Left lung (tissue), 10 donors: ENCODE data around the gene CDCA5. TPM values are rescaled to one million over a fixed set of nuclear protein-coding genes. Genes with fewer than 3 reads are reported as not detected.
"Not testable (repeated sequence)": the region's sequence is repeated elsewhere in the genome, so short reads cannot be mapped to it uniquely, and the experiment has no call there.

Experiments
- ATAC-seq: fragments of 200-7000 bp; cut with Tn5 transposase; one replicate; pipeline ENCODE4 v1.9.1; 2020; ENCODE audit warnings: moderate library complexity
- DNase-seq, 4 donors: peaks; one replicate each; pipeline ENCODE4 v3.0.0-alpha.2; 2013 to 2020
- H3K27ac ChIP-seq, 2 donors: fragments of 200-600 bp; sonication (generic) in 1 of 2; one replicate each; pipeline versions ENCODE4 v1.5.0 to v1.8.0; 2020 to 2021
- H3K27me3 ChIP-seq, 2 donors: fragments of 200-600 bp; sonication (generic) in 1 of 2; one replicate each; pipeline versions ENCODE4 v1.5.0 to v1.8.0; 2020 to 2021
- H3K36me3 ChIP-seq, 2 donors: fragments of 200-600 bp; sonication (generic) in 1 of 2; one replicate each; pipeline versions ENCODE4 v1.5.0 to v1.8.0; 2020 to 2021
- H3K4me1 ChIP-seq, 2 donors: fragments of 200-600 bp; one replicate each; pipeline ENCODE4 v1.8.0; 2021
- H3K4me3 ChIP-seq, 2 donors: fragments of 200-600 bp; sonication (generic) in 1 of 2; one replicate each; pipeline versions ENCODE4 v1.5.0 to v1.8.0; 2020 to 2021; ENCODE audit warnings: mild to moderate bottlenecking in 1 of 2
- H3K9me3 ChIP-seq, 2 donors: fragments of 200-600 bp; sonication (generic) in 1 of 2; one replicate each; pipeline versions ENCODE4 v1.5.0 to v1.8.0; 2020 to 2021
- intact Hi-C, 2 donors: fragments of 100-400 bp; cut with DNase I; formaldehyde crosslinking; loops; one replicate each; pipeline versions ENCODE4 v1.11.2 to v1.14.2; 2022
- polyA plus RNA-seq, 6 donors: library from polyadenylated mRNA; unstranded; fragments of 120-200 nt; gene quantifications; one replicate each; pipeline ENCODE4 v1.2.1, GENCODE V29; 2013; ENCODE audit not compliant: insufficient read length in 6 of 6
- total RNA-seq, 2 donors: library from RNA; stranded (reverse); fragmentation: NEBNext Ultra II Directional; extraction: Animal tissue kit (Norgen Biotek cat#: 25700); gene quantifications; one replicate each; pipeline ENCODE4 v1.2.1, GENCODE V29; 2021
- TF ChIP-seq, protein P1 (sequence below), 2 donors: fragments of 200-600 bp; sonication (generic) in 1 of 2; IDR thresholded peaks; one replicate each; pipeline versions ENCODE4 v1.5.0 to v1.8.0; 2021; ENCODE audit warnings: antibody characterized with exemption in 2 of 2
- donor health status: DM: no; HTN: yes; CAD: no.
- donor health status: DM: no; HTN: no; CAD: no.

The CDCA5 gene
- total and polyA plus RNA-seq, 8 donors, result 7.1 to 27.9 (median 14.5) TPM

DNA sequence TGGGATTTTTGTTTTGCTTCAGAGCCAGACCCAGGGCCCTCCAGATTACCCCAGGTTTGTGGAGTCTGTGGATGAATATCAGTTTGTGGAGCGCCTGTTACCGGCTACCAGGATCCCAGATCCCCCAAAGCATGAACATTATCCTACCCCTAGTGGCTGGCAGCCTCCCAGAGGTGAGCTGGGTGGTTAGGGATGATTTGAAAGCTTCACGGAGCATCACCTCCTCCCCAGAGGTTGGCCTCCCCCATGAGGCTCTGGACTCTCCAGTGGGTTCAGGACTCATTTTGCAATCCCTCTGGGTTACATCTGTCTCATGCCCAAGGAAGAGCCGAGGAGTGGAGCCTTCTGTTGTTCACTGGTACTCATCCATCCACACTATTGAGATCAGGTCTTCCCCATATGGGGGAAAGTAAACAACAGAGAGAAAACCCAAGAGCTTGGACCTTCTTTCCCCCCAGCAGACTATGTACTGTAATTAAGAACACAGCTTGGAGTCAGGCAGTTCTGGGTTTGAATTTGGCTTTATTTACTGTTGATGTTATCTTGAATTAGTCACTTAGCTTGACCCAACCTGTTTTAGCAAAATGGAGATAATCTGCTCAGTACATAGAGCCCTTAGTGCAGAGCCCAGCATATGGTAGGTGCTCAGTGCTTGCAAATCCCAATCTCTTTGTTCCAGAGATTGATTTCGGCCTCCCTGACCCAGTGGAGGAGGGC, 40.8 kb upstream of the CDCA5 start:
- H3K4me1 ChIP-seq, result peaks cover 6 to 44% of the 10 kb centered on the region in 2 donors
- ATAC-seq (no peak), DNase-seq (no peak)
- intact Hi-C loops, result no loop called here
- no peak overlapping the region for H3K4me3 ChIP-seq
- no peaks in the 10 kb centered on the region for H3K27me3 ChIP-seq
- no peaks in the 10 kb centered on the region for H3K9me3 ChIP-seq
- H3K27ac ChIP-seq, result no peak overlapping the region
- peaks cover 0 to 71% of the 10 kb centered on the region in 2 donors for H3K36me3 ChIP-seq
- TF ChIP-seq, protein P1, sequence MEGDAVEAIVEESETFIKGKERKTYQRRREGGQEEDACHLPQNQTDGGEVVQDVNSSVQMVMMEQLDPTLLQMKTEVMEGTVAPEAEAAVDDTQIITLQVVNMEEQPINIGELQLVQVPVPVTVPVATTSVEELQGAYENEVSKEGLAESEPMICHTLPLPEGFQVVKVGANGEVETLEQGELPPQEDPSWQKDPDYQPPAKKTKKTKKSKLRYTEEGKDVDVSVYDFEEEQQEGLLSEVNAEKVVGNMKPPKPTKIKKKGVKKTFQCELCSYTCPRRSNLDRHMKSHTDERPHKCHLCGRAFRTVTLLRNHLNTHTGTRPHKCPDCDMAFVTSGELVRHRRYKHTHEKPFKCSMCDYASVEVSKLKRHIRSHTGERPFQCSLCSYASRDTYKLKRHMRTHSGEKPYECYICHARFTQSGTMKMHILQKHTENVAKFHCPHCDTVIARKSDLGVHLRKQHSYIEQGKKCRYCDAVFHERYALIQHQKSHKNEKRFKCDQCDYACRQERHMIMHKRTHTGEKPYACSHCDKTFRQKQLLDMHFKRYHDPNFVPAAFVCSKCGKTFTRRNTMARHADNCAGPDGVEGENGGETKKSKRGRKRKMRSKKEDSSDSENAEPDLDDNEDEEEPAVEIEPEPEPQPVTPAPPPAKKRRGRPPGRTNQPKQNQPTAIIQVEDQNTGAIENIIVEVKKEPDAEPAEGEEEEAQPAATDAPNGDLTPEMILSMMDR (IDR thresholded peaks at IDR 0.05), result no peak

DNA sequence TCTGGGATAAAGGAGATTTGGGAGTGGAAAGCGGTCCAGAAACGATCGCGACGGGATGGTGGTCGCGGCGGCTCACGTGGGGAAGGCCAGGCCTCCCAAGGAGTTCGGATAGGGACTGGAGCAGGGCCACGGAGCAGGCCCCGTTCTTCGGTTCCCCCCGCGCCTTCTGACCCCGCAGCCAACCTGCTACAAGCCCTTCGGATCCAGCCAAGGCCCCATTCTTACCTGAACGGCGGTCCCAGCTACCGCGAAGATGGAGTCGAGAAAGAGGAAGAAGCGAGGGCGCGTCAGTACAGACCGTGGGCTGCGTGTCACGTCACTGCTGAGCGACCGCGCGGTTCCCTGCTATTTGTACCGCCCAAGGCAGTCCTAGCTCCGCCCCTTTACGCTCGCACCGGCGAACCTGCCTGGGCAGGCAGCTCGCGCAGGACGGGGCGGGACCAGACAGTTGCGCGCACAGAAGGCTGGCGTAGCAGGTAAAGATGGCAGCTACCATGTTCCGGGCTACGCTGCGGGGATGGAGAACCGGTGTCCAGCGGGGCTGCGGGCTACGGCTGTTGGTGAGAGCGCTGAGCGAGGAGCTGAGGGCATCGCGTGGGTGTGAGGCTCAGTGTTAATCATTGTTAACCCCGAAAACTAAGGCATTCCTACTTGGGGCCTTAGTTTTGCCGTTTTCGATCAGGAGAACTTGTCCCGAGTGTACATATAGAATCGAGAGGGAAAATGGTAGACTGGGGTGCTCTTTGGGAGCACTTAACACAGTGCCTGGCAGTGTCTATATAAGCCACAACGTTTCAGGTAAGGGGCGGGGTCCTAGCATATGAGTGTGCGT, 38.2 kb upstream of the CDCA5 start, which contains the start of the genes FAU and MRPL49:
Gene FAU (minus strand): TSS at position 270 of the 832 bp plus-strand sequence. CDS start 321 bp downstream, outside the sequence.
Gene MRPL49 (plus strand): TSS at position 457 of the 832 bp plus-strand sequence. CDS start 26 bp downstream, at position 483.
- H3K27me3 ChIP-seq, result no peaks in the 10 kb centered on the region
- DNase-seq (peak; percentile 94 to 100 (median 99)), ATAC-seq (peak; percentile 87)
- H3K9me3 ChIP-seq, result no peaks in the 10 kb centered on the region
- peak within 1 kb of the TSS; percentile 91 to 99 for H3K4me3 ChIP-seq
- peaks cover 6 to 56% of the 10 kb centered on the region in 2 donors for H3K4me1 ChIP-seq
- TF ChIP-seq, protein P1 (IDR thresholded peaks at IDR 0.05), result no peak
- intact Hi-C loops, result no loop called here
- peak within 1 kb of the TSS; percentile 89 to 96 for H3K27ac ChIP-seq
- H3K36me3 ChIP-seq, result peaks cover 0 to 64% of the 10 kb centered on the region in 2 donors

DNA sequence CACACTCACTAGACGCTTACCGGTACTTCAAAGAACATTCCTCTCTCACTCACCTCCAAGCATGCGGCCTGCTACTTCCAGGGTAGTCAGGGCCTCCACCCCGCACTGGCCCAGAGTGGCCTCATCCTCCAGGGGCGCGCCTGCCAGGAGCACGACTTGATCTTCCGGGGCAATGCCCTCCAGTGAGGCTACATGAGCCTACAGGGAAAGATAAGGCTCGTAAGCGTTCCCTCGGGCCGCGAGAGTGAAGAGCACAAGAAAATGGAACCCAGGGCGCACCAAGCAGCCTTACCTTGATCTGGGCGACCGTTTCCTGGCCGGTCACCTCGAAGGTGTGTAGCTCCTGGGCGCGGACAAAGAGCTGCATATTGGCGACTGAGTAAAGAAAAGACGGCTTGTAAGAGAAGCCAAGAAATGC, 37.6 kb upstream of the CDCA5 start:
- TF ChIP-seq, protein P1 (IDR thresholded peaks at IDR 0.05), result no peak
- intact Hi-C loops, result no loop called here
- H3K27me3 ChIP-seq, result no peaks in the 10 kb centered on the region
- ATAC-seq (no peak), DNase-seq (no peak)
- peaks cover 0 to 58% of the 10 kb centered on the region in 2 donors for H3K36me3 ChIP-seq
- H3K4me1 ChIP-seq, result peaks cover 11 to 63% of the 10 kb centered on the region in 2 donors
- H3K4me3 ChIP-seq, result peak overlapping the region; percentile 91 to 99
- no peaks in the 10 kb centered on the region for H3K9me3 ChIP-seq
- peak overlapping the region; percentile 89 to 96 for H3K27ac ChIP-seq

DNA sequence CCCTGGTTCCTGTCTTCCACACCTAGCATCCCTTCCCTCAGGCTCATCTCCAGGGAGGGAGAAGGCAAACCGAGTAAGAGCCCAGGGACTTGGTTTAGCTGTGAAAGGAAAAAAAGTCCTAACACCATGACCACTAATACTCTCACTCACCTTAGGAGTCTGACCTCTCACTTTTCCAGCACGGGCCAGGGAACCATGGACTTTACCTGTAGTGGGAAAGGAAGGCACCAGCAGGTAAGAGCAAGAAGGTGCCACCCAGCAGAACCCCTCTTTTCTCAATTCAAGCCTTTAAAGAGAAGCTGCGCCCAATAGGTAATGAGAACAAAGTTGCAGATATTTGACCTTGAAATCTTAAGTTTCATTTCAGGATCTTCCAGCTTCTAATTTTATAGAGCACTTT, 37.0 kb upstream of the CDCA5 start:
- TF ChIP-seq, protein P1 (IDR thresholded peaks at IDR 0.05), result no peak
- H3K4me1 ChIP-seq, result peaks cover 14 to 69% of the 10 kb centered on the region in 2 donors
- H3K27me3 ChIP-seq, result no peaks in the 10 kb centered on the region
- no peak for DNase-seq
- H3K27ac ChIP-seq, result peak overlapping the region in 1 of 2 donors; percentile 96
- H3K4me3 ChIP-seq, result peak overlapping the region in 1 of 2 donors; percentile 99
- H3K9me3 ChIP-seq, result no peaks in the 10 kb centered on the region
- intact Hi-C loops, result no loop called here
- peaks cover 0 to 55% of the 10 kb centered on the region in 2 donors for H3K36me3 ChIP-seq
- ATAC-seq, result no peak

DNA sequence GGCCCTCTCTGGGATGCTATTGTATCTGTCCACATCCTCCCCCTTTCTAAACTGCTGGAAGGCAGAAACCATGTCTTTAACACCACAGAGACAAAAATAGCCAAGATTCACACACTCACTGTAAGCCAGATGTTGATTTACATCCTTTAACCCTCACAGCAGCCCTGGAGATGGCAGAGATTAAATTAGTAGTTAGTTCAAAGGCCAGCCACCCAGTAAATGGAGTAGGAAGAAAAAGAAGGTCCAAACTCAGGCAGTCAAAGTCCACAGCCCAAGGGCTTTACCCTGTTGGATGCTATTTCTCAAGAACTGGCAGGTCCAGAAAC, 35.8 kb upstream of the CDCA5 start:
- Histone ChIP-seq H3K36me3 (peaks cover 0 to 50% of the 10 kb centered on the region in 2 donors), H3K27me3 (no peaks in the 10 kb centered on the region), H3K27ac (peak overlapping the region in 1 of 2 donors; percentile 93), H3K4me1 (peaks cover 14 to 72% of the 10 kb centered on the region in 2 donors), H3K4me3 (no peak overlapping the region), H3K9me3 (no peaks in the 10 kb centered on the region)
- ATAC-seq (no peak), DNase-seq (no peak)
- TF ChIP-seq, protein P1 (IDR thresholded peaks at IDR 0.05), result no peak
- intact Hi-C loops, result no loop called here

DNA sequence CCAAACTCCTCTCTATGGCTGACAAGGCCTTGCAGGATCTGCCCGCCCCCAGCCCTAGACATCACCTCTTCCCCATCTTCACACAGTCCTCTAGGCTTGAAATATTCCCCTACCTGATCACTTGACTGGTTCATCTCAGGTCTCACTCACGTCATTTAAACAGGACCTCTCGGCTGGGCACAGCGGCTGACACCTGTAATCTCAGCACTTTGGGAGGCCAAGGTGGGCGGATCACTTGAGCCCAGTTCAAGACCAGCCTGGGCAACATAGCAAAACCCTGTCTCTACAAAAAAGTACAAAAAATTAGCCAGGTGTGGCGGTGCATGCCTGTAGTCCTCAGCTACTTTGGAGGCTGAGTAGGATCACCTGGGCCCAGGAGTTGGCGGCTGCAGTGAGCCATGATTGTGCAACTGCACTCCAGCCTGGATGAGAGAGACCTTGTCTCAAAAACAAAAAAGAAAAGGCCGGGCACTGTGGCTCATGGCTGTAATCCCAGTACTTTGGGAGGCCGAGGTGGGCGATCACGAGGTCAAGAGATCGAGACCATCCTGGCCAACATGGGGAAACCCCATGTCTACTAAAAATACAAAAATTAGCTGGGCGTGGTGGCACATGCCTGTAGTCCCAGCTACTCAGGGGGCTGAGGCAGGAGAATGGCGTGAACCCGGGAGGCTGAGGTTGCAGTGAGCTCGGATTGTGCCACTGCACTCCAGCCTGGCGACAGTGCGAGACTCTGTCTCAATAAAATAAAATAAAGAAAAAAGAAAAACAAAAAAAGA, 35.2 kb upstream of the CDCA5 start:
- H3K27me3 ChIP-seq, H3K9me3 ChIP-seq, ATAC-seq, intact Hi-C loops, H3K4me3 ChIP-seq: not testable (repeated sequence)
- H3K4me1 ChIP-seq, result peaks cover 14 to 66% of the 10 kb centered on the region in 2 donors
- H3K36me3 ChIP-seq, result peaks cover 0 to 45% of the 10 kb centered on the region in 2 donors
- peak overlapping the region in 1 of 2 donors; percentile 93 for H3K27ac ChIP-seq
- DNase-seq, result peak in 1 of 4 donors; percentile 39
